D721Med (cell line): Measurements from ENCODE around the gene EPRS1.

Source experiments
- DNase-seq: peaks from one replicate; pipeline ENCODE4 v3.0.0; 2011; ENCODE audit warnings: low spot score; ENCODE audit not compliant: insufficient read length
- FAIRE-seq: peaks from 2 replicates; lab custom pipeline; 2011; peaks lifted over from hg19 to GRCh38; lab: Jason Lieb, UNC
- TF ChIP-seq, protein P1 (sequence below): IDR thresholded peaks from 2 replicates; pipeline ENCODE4 v1.5.1; 2012; ENCODE audit warnings: mild to moderate bottlenecking, control low read depth; ENCODE audit not compliant: insufficient read depth; ENCODE audit errors: missing control alignments

Gene EPRS1

DNA sequence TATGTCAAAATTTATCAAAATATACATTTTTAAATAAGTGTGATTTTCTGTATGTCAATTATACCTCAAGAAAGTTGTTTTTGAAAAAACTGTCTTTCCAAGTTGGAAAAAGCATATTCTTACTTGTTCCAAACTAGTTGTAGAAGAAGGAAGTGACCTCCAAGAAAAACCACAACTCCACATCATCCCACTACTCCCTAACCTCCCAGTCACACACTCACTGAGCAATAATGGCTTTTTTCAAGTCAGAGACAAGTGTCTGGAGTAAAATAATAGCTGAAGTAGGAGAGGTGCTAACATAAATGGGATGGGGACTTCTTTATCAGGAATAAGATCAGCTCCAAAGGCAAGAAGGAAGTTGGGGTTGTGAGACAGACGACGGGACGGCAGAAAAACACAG lies 13.4 kb downstream of the EPRS1 start:
- TF ChIP-seq, protein P1, sequence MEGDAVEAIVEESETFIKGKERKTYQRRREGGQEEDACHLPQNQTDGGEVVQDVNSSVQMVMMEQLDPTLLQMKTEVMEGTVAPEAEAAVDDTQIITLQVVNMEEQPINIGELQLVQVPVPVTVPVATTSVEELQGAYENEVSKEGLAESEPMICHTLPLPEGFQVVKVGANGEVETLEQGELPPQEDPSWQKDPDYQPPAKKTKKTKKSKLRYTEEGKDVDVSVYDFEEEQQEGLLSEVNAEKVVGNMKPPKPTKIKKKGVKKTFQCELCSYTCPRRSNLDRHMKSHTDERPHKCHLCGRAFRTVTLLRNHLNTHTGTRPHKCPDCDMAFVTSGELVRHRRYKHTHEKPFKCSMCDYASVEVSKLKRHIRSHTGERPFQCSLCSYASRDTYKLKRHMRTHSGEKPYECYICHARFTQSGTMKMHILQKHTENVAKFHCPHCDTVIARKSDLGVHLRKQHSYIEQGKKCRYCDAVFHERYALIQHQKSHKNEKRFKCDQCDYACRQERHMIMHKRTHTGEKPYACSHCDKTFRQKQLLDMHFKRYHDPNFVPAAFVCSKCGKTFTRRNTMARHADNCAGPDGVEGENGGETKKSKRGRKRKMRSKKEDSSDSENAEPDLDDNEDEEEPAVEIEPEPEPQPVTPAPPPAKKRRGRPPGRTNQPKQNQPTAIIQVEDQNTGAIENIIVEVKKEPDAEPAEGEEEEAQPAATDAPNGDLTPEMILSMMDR = no peak
- FAIRE-seq (no peak), DNase-seq (no peak)

DNA sequence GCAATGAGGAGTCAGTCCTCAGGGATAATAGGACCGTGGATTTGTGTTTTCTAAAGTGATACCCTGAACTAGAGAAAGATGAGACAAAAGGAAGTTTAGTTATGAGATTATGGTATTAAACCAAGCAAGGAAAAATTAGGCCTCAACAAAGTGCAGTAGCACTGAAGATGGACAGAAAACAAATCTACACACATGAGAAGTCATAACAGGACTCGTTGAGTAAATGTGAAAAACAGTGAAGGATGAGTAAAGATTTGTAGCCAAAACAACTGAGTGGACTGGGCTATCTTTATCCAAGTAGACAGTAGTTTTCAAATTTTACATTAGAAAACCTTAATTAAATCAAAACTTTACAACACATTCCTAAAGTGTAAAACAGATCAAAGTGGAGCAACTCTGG lies 15.0 kb downstream of the EPRS1 start:
- DNase-seq = no peak
- TF ChIP-seq, protein P1 = no peak
- FAIRE-seq = peak; percentile 56

DNA sequence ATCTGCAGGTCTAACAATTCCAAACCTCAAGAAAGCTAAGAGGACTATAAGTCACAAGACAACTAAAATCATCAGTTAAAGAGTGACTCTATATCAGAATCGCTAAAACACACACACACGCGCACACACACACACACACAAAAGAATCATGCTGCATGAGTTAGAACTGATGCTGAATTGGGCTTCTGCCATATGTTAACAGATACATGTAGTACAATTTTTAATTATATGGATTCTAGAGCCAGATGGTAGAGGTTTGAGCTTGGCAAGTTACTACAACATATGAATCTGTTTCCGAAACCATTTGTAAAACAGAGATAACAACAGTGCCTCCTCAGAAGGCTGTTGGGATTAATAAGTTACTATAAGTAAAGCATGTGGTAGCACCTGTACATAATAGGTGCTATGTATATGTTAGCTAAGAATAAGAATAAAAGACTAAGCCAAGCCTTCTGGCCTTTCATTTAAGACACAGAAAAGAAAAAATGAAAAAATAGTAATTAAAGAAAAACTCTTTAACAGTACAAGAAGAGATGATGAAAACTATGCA lies 17.9 kb downstream of the EPRS1 start:
- TF ChIP-seq, protein P1 = no peak
- FAIRE-seq = peak; percentile 70

DNA sequence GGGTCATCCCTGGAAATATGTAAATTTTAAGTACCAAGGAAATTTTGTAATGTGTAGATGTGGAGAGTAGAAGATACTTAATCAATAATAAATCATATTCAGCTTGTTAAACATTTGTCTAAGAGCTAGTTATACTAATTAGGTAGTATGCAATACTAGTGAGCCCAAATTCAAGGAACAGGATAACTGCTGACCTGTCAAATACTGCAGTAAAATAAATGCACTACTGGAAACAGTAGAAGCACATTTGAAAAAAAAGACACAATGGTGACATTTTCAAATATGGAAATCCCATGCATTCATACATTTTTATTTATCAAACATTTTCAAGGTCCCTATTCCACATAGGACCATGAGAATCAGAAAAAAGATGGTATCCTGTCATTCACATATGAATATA lies 27.2 kb downstream of the EPRS1 start:
- TF ChIP-seq, protein P1 = no peak
- DNase-seq (no peak), FAIRE-seq (no peak)

More for the DNA sequence above, 17.9 kb downstream of the EPRS1 start:
- DNase-seq = no peak

DNA sequence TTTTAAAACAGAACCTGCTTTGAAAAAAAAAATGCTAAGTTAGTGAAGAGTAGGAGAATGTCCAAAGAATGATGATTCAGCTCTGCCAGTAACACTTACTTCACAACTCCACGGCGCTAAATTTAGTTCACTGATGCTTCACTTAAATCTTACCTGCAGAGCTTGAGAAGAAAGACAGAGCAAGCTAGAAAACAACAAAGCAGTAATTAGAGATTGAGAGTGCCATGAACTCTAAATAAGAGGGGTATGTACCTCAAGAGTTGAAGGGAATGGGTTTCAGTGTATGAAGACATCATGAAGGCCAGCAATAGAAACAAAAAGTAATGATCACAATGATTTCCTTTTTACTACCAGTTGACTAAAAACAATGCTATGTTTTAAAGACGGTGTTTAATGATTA lies 32.8 kb downstream of the EPRS1 start:
- FAIRE-seq (peak; percentile 77), DNase-seq (no peak)
- TF ChIP-seq, protein P1 = no peak

DNA sequence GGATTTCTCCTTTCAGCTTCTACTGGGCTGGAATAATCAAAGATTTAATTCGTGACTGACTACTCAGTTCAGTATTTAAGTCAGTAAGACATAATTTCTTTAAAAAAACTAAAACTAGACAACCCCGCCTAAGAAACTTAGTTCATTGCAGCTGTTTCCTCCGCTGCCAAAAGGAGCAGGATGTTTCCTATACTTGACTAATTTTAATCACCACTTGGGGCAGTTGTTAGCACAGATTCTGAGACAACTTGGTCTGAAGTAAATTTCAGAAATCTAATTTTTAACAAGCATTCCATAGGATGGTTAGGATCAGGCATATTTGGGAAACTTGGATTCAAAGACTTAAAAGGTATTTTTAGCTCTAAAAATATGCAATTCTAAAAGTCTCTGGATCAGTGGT lies 34.0 kb downstream of the EPRS1 start:
- DNase-seq (no peak), FAIRE-seq (peak; percentile 58)
- TF ChIP-seq, protein P1 = no peak

DNA sequence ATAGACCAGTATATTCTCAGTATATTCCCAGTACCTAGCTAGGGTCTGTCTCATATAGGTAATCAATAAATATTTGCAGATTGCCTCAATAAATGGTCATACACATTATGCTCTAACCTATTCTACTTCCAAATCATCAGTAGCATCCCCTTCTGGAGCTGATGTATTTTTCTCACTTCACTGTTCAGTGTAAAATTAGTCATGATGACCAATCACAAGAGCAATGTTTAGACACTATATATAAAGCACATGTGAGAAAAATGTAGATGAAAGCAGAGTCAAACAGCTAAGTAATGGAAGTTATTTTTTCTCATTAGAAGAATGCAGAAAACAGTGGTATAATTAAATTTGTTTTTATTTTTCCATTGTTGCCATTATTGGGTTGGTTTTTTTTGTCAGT lies 34.7 kb downstream of the EPRS1 start:
- TF ChIP-seq, protein P1 = no peak
- FAIRE-seq (no peak), DNase-seq (no peak)
